ENCODE measurements around the gene WNK2.

The WNK2 gene

DNA sequence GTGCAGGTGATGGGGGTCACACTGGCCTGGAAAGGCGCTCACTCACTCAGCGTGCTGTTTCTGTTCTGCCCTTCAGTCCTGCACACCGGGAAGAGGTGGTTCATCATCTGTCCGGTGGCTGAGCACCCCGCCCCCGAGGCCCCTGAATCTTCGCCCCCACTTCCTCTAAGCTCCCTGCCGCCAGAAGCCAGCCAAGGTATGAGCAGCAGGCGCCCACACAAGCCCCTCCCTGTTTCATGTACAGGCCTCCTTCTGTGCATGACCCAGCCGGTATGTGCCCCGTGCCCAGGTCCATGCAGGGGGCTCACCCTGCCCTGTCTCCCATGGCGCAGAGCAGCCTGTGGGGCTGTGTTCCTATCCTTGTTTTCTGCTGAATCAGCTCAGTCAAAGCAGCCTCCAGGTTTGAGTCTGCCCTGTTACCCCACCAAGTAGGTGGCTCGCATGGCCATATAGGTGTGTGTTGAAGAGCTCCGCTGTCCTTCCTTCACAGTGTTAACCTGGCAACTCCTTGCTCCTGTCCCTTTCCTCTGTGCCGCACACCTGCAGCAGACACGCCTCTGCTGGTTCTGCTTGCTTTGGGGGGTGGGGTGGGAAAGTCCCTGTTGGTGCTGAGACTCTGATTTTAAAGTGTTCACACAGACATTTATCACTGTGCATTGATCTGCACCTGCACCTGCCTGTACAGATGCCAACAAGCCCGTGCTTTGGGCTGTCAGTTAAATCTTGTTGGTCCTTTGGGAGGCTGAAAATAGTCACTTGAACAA is 84.8 kb downstream of the WNK2 start:
- no peak for DNase-seq

DNA sequence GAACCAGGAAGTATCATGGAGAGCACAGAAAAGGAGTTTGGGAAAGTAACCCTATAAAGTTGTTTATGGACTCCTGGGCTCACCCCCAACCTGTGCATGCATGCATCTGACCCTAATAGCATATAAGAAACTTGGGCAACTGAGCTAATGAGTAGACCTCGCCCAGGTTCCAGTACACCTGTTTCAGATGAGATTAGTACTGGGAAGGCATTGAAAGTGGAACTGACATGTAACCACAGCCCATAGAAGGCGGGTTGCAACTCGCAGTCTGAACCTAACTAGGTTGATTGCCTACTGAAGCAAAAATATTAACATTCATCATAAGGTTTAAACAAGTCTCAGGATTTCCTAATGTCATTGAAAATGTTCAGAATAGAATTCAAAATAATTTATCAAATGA is 87.0 kb downstream of the WNK2 start:
- no peak for DNase-seq

DNA sequence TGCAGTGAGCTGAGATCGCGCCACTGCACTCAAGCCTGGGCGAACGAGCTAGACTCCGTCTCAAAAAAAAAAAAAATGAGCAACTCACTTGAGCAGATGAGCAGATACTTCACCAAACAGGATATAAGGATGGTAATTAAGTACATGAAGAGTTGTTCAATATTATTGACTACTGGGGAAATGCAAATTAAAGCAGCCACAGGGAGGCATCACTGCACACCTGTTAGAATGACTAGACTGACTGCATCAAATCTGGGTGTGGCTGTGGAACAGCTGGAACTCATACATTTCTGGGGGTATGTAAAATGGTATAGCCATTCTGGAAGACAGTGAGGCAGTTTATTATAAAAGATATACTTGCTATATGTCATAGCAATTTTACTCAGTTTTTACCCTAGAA is 93.0 kb downstream of the WNK2 start:
- DNase-seq, result no peak

DNA sequence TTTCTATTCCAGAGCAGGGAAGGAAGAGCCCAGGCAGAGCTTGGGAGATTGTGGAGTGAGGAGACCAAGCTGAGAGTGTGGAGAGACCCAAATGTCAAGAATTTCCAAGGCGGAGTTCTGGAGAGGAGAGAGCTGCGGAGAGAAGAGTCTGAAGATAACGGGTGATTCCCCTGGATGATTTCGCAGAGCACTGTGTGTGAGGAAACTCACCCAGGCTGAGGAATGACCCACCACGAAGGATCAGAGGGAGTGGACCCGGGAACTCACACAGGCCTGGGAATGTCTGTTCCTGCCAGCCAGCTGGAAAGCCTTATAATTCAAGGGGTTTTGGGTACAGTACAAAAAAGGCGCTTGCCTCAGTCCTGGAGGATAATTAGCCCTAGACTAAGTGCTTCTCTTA is 94.2 kb downstream of the WNK2 start:
- peak; percentile 55 for DNase-seq

DNA sequence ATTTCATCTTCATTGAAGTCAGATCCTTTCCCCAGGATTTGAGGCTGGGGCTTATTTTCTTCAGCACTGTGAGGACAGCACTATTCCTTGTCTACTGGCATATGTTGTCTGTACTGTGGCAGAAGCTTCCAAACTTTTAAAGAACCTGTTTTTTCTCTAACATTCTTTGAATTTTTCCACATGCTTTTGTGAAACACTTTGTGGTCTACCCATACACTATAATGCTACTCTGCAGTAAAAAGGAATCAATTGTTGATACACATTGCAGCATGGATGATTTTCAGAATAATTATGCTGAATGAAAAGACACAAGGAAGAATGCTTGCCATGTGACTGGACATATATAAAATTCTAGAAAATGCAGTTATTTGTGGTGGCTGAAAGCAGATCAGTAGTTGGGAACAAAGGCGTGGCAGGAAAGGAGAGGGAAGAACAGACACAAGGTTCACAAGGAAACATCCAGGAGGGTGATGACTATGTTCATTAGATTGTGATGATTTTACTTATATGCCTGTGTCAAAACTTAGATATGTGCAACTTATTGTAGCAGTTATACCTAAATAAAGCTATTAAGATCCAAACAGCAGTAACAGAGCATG is 96.8 kb downstream of the WNK2 start:
- DNase-seq, result no peak

DNA sequence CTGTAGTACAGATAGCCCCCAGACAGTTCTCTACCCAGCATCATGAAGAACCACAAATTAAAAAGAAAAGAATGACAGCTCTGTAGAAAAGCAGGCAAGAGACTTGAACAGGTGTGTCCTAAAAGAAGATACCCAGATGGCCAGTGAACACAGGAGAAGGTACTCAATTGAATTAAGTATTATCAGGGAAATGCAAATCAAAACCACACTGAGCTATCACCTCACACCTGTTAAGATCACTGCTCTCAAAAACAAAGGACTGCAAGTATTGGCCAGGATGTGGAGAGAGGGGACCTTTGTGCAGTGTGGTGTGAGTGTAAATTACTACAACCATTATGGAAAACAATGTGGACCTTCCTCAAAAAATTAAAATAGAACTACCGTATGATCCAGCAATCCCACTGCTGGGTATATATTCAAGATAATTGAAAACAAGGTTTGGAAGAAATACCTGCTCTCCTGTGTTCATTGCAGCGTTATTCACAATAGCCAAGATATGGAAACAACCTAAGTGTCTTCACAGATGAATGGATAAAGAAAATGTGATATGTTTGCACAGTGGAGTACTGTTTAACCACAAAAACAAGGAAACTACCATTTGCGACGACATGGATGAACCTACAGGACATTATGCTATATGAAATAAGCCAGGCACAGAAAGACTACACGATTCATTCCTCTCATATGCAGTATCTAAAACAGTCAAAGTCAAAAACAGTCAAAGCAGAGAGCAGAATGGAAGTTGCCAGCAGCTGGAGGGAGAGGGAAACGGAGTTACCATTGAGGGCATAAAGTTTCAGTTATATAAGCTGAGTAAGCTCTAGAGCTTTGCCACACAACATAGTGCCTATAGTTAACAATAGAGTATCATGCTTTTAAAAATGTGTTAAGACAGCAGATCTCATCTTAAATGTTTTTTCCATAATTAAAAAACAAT is 102.6 kb downstream of the WNK2 start:
- DNase-seq, result no peak

DNA sequence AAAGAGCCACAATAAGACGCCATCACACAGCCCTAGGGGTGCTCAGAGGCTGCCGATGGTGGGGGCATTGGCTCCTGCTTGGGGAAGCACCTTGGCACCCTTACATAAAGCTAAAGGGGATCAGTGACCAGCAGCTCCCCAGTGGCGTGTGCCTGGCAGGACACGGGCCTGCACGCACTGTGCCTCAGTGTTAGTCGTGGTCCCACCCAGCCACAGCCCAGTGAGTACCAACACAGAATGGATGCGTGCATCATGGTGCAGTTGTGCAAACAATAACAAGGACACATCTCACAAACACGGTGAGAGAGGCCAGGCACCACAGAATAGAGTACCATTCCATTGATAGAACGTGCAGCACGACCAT is 103.2 kb downstream of the WNK2 start:
- DNase-seq, result peak; percentile 40

DNA sequence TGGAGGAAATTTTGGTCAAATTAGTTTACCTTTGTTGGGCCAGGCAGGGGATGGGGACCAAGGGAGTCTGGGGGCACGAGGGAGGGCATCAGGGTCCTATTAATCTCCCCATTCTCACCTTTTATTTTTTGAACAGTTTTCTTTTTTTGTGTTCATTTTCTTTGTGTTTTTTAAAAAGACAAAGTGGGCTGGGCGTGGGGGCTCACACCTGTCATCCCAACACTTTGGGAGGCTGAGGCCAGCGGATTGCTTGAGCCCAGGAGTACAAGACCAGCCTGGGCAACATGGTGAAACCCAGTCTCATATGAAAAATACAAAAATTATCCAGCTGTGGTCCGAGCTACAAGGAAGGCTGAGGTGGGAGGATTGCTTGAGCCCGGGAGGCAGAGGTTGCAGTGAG is 103.7 kb downstream of the WNK2 start:
- DNase-seq, result no peak

DNA sequence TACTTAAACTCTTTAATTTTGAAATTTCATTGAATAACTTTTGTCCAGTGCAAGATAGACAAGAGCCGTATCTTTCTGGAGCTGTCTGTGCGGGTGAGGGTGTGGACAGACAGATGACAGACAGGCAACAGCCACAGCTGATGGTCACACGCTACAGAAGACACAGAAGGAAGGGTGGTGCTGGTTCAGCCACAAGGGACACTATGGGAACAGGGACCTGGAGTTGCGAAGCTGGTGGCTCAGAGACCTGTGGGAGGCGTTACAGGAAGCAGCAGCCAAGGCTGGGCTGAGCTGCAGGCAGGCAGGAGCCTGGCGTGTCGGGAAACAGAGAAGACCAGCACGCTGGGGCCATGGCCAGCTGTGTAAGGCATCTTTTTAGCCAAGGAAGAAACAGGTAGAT is 104.4 kb downstream of the WNK2 start:
- DNase-seq, result peak; percentile 65

DNA sequence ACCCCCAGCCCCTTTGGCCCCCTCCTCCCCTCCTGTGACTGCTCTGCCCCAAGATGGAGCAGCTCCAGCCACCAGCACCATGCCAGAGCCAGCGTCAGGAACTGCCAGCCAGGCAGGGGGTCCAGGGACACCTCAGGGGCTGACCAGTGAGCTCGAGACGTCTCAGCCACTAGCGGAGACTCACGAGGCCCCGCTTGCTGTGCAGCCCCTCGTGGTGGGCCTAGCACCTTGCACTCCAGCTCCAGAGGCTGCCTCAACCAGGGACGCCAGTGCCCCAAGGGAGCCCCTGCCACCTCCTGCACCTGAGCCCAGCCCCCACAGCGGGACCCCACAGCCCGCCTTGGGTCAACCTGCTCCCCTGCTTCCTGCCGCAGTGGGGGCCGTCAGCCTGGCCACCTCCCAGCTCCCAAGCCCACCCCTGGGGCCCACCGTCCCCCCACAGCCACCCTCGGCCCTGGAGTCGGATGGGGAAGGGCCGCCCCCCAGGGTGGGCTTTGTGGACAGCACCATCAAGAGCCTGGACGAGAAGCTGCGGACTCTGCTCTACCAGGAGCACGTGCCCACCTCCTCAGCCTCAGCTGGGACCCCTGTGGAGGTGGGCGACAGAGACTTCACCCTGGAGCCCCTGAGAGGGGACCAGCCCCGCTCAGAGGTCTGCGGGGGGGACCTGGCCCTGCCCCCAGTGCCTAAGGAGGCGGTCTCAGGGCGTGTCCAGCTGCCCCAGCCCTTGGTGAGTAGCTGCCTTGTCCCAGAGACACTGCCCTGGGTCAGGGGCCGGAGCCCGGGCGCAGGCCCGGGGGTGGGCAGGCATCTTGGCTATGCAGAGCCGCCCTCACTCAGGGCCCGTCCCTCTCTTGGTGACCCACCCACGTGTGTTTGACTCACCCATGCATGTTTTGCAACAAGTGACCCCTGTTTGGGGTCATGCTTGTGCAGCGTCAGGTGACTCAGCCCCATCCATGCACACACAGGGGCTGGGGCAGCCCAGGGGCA is 105.2 kb downstream of the WNK2 start:
- peak; percentile 78 for DNase-seq

DNA sequence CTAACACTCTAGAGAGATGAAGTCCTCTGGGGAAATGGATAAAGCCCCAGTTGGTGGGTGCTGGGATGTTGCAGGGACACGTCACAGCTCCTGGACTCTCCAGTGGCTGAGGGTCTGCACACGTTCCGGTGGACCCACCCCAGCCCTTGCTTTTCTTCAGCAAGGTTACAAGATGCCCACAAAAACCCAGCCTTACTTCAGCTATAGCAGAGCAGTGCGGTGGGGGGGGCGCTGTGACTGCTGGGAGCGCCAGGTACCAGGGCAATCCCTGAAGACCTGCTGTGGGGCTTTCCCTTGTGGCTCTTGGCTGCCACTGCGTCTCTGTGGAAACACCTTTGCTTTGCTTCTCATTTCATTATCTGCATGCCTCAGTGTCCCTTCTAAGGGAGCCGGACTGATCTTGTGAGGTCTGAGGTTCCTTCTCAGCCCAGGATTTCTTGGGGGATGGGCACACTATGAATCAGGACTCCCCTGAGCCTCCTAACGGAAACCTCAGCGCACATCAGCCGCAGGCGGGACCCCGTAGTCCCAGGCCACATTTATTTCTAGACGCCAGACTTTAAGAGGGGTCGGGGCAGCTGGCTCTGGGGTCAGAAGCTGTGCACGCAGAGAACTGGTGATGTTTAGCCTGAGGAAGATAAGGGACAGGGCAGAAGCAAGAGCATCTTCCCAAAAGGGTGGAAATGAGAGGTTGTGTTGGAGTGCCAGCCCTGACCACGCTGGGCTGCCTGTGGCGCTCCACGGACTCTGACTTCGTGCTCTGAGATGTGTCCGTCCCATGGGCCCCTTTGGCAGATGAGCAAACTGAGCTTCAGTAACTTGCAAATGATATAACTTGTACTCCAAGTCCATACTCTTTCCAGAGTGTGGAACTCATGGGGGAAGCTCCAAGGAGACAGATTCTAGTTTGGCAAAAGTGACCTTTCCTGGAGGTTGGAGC is 106.8 kb downstream of the WNK2 start:
- peak; percentile 50 for DNase-seq

DNA sequence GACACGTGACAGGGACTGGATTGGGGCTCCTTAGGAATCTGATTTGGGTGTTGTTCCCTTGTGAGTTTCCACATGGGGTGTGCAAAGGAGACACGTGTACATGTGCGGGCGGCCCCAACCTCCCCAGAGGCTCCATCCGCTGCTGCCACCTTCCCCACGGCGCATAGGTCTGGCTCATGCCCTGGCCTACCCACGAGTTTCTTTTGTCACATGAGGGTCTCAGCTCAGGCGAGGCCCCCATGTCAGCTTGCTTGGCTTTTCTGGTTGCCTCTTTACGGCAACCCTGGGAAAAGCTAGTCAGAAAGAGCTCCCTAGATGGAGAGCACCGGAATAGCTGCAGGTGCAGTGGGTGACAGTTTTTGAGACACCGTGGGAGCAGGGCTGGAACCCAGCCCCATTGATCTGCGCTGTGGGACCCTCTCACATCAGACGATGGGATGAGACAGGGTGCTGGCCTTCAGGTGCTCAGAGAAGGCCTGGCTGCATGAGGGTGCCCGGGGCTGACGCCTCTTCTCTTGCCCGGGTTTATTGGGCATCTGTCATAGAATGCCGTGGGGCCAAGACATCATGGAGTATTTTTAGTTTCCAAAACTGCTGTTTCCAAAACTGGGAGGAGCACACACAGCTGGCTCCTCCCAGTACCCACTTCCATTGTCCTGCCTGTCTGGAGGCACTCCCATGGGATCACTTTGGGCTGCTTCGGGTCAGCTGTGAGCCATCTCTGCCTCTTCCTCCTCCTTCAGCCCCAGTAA is 107.8 kb downstream of the WNK2 start:
- no peak for DNase-seq

DNA sequence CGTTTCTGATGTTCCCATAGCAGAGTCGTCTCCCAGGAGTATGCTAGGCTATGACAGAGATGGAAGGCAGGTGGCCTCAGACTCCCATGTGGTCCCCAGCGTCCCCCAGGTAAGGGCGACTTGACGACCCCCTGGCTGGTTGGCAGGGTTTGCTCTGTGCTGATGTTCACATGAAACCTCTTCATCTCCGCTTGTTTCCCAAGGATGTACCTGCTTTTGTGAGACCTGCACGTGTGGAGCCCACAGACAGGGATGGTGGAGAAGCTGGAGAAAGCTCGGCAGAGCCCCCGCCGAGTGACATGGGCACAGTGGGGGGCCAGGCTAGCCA is 108.3 kb downstream of the WNK2 start:
- no peak for DNase-seq

DNA sequence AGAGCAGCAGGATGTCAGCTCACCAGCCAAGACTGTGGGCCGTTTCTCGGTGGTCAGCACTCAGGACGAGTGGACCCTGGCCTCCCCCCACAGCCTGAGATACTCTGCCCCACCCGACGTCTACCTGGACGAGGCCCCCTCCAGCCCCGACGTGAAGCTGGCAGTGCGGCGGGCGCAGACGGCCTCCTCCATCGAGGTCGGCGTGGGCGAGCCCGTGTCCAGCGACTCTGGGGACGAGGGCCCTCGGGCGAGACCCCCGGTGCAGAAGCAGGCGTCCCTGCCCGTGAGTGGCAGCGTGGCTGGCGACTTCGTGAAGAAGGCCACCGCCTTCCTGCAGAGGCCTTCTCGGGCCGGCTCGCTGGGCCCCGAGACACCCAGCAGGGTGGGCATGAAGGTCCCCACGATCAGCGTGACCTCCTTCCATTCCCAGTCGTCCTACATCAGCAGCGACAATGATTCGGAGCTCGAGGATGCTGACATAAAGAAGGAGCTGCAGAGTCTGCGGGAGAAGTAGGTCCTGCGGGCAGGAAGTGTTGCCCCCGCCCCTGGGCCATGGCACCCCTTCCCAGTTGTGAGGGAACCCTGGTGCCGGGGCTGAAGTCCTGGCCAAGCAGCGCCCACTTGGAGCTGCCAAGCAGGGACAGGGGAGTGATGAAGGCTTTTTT is 108.9 kb downstream of the WNK2 start:
- DNase-seq, result peak; percentile 49

DNA sequence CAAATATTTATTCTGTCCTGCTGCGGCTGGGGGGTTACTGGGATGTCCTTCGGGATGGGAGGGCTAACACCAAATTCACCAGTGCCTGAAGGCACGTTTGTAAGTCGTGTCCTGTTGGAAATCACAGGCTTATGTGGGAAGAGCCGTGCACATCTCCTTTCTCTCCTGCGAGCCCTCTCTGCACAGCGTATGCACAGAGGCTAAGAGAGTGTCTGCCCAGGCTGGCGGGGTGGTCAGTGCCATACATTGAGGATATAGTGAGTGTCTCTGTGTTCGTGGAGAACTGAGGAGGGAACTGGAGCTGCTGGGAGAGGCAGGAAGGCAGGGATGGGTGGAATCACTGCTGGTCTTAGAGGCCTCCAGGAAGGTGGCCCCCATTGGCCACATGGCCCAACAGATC is 110.1 kb downstream of the WNK2 start:
- DNase-seq, result no peak

DNA sequence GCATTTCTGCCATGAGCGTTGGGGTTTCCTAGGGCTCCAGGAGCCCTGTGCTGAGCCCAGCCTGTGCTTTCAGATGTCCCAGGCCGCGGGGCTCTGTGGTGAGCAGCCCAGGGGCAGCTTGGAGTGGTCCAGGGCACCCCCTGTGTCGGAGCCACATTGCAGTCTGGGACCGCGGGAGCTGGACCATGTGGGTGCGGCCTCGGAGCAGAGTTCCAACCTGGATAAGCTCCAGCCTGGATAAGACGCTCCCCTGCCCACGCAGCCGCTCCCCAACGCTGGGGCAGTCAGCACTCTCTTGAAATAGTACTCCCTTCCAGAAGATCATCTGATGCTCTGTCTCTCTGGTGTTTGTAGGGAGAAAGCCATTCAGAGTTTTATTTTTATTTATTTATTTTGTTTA is 111.1 kb downstream of the WNK2 start:
- DNase-seq, result no peak

DNA sequence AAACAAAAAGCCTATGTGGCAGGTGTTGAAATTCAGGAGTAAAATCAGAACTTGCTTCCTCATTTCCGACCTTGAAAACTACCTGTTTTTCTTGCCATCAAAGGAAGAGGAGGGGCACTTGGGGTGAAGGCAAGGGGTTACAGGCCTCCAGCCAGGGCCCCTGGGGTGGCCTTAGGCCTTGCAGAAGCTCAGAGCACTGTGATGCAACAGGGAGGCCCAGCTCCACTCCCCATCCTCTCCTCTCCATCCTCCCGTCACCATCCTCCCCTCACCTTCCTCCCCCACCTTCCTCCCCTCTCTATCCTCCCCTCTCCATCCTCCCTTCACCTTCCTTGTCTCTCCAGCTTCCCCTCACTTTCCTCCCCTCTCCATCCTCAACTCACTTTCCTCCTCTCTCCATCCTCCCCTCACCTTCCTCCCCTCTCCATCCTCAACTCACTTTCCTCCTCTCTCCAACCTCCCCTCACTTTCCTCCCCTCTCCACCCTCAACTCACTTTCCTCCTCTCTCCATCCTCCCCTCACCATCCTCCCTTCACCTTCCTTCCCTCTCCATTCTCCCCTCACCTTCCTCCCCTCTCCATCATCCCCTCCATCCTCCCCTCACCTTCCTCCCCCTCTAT is 111.6 kb downstream of the WNK2 start:
- DNase-seq, result no peak

DNA sequence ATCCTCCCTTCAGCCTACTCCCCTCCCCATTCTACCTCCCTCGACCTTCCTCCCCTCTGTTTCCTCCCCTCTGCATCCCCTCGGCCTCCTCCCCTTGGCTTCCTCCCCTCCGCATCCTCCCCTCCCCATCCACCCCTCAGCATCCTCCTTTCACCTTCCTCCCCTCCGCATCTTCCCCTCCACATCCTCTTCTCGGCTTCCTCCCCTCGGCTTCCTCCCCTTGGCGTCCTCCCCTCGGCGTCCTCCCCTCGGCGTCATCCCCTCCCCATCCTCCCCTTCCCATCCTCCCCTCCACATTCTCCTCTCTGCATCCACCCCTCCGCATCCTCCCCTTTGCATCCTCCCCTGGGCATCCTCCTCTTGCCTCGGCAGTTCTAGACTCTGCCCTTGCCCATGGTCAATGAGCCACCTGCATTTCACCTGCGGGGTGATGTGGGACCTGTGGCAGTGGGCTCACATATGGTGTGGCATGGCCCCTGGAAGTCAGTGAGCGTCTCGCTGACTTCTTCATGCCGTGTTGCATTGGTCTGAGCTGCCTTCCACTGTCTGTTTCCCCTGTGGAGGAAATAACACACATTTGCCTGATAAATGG is 113.0 kb downstream of the WNK2 start:
- peak; percentile 32 for DNase-seq
